HEK293 (cell line): Measurements from ENCODE around the gene ZNF236.

Experiments
- TRIM28 ChIP-seq: IDR thresholded peaks from 2 replicates; pipeline ENCODE4 v1.6.1; 2011; ENCODE audit warnings: low read length, control low read depth, borderline replicate concordance
- ZNF16 ChIP-seq: fragments of 450-650 bp; formaldehyde crosslinking; IDR thresholded peaks from 2 replicates; pipeline ENCODE4 v1.5.1; 2016; ENCODE audit warnings: low read depth, missing biosample characterization, missing genetic modification characterization
- ZNF354C ChIP-seq: fragments of 450-650 bp; formaldehyde crosslinking; IDR thresholded peaks from 2 replicates; pipeline ENCODE4 v1.5.1; 2016; ENCODE audit warnings: missing biosample characterization, missing genetic modification characterization, low read depth, borderline replicate concordance
- TF ChIP-seq, protein P1 (sequence below): fragments of 450-650 bp; formaldehyde crosslinking; IDR thresholded peaks from 2 replicates; pipeline ENCODE4 v1.5.1; 2016; ENCODE audit warnings: missing biosample characterization, missing genetic modification characterization

DNA sequence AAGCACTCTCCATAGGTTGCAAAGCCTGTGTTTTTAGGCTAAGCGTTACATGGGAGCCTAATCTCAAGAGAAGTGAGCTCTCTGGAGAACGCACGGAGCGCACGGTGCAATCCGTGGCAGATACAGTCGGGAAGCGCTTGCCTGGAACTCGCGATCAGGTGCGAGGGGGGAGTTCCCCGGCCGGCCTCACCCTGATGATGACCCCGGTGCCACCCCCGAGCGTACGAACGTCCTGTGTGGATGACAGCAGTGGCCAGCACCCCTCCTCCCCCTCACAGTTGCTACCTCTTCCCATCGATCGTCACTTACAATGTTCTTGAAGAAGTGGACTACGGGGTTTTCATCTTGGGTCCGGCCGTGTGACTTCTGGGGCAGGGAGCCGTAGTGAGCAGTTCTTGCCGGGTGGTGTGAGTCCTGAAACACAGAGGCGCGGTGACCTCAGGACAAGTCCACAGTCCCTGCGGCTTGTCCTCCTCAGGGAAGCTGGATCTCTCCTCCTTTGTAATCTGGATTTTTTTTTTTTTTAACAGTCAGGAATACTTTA is 167.4 kb downstream of the ZNF236 start:
- TF ChIP-seq, protein P1, sequence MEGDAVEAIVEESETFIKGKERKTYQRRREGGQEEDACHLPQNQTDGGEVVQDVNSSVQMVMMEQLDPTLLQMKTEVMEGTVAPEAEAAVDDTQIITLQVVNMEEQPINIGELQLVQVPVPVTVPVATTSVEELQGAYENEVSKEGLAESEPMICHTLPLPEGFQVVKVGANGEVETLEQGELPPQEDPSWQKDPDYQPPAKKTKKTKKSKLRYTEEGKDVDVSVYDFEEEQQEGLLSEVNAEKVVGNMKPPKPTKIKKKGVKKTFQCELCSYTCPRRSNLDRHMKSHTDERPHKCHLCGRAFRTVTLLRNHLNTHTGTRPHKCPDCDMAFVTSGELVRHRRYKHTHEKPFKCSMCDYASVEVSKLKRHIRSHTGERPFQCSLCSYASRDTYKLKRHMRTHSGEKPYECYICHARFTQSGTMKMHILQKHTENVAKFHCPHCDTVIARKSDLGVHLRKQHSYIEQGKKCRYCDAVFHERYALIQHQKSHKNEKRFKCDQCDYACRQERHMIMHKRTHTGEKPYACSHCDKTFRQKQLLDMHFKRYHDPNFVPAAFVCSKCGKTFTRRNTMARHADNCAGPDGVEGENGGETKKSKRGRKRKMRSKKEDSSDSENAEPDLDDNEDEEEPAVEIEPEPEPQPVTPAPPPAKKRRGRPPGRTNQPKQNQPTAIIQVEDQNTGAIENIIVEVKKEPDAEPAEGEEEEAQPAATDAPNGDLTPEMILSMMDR: no peak
- no peak for TF ChIP-seq TRIM28
- TF ChIP-seq ZNF16 (tag by site-specific recombination): no peak
- no peak for TF ChIP-seq ZNF354C
